ENCODE results near the gene SRXN1.
A peak's percentile ranks its signal among the peaks of the same experiment; 100 is the strongest.
"Not testable (repeated sequence)": the region's sequence is repeated elsewhere in the genome, so short reads cannot be mapped to it uniquely, and the experiment has no call there.

SRXN1 gene

DNA sequence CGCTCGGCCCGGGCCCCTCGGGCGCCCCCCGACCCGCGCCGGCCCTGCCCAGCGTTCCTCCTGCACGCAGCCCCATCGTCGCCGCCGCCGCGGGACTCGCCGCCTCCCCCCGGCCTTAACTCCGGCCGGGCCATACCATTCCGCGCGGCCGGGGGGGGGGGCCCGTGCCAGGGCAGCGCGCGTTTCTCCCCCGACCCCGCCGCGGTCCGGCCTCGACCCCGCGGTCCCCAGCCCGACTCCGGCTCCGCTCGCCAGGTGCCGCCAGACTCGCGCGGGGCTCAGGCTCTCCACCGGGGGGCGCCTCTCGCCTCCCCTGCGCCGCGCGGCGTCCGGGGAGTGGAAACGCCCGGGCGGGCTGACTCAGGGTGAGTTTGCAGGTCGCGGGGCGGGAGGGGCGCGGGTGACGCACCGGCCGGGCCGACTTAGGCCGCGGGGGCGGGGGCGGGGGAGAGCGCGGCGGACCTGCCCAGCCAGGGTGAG is at the start of gene SRXN1:
Gene SRXN1, minus strand, starts transcription at position 91 of the 480 bp plus-strand sequence. Its CDS starts 15 bp downstream, at position 76.
- peak within 1 kb of the TSS; percentile 72 to 94 (median 86) for H3K9ac ChIP-seq
- H3K27ac ChIP-seq = peak within 1 kb of the TSS; percentile 74 to 92 (median 85)
- peaks cover 0 to 23% (median 0%) of the 10 kb centered on the region in 11 experiments; a peak in 7 of 22 replicates for H4K20me1 ChIP-seq

DNA sequence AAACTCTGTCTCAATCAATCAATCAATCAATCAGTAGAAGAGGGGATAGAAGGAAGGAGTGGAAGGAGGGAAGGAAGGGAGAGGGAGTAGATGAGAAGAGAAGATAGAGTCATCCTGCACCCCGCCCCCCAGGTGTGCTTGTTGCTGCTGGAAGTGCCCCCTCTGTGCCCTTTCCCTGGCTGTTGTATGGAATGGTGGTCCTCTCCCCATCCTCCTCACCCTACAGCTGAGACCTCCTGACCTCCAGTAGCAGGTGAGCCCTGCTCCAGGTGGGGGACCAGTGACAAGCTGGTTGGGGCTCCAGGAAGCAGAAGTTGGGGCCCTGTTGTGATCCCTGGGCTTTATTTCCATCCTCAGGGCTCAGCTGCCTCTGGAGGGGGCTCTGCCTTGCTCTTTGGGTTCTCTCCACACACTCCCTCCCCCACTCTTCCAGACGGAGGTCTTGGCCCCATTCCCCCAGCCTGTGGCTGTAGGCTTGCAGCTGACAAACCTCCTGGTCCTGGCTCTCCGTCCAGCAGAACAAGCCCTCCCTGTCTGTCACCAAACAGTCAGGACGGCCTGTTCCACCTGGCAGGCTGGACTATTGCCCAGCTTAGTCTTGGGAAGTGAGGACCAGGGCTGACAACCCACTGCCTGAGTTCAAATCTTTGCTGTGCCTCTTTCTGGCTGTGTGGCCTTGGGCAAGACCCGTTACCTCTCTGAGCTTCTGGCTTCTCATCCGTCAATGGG is 48.6 kb upstream of the SRXN1 start:
- no peaks in the 10 kb centered on the region for H3K27me3 ChIP-seq
- H3K9me3 ChIP-seq (replicated peaks in 1 of 11) = no peaks in the 10 kb centered on the region
- H3K4me3 ChIP-seq = no peak overlapping the region
- H4K20me1 ChIP-seq = no peaks in the 10 kb centered on the region
- H3K27ac ChIP-seq = no peak overlapping the region
- H3K36me3 ChIP-seq = no peaks in the 10 kb centered on the region
- peaks cover 9 to 39% (median 24%) of the 10 kb centered on the region in 10 experiments; a peak in 18 of 20 replicates for H3K4me1 ChIP-seq
- TF ChIP-seq Cebpa-rat (IDR thresholded peaks at IDR 0.05) = no peak
- no peak overlapping the region for H3K4me2 ChIP-seq
- no peak overlapping the region for H3K9ac ChIP-seq

More for the DNA sequence above, at the start of gene SRXN1:
- peak within 1 kb of the TSS; percentile 90 to 97 (median 95) for H3K4me2 ChIP-seq
- H3K9me3 ChIP-seq (replicated peaks in 1 of 11) = peaks cover 0 to 4% (median 0%) of the 10 kb centered on the region in 11 experiments; a peak in 7 of 22 replicates
- peak within 1 kb of the TSS; percentile 60 to 80 (median 70) for H3K4me3 ChIP-seq
- H3K36me3 ChIP-seq = peaks cover 7 to 24% (median 10%) of the 10 kb centered on the region in 11 experiments; a peak in 20 of 22 replicates
- no peak for TF ChIP-seq Cebpa-rat (IDR thresholded peaks at IDR 0.05)
- H3K27me3 ChIP-seq = no peaks in the 10 kb centered on the region
- H3K4me1 ChIP-seq = peaks cover 20 to 68% (median 28%) of the 10 kb centered on the region in 10 experiments

DNA sequence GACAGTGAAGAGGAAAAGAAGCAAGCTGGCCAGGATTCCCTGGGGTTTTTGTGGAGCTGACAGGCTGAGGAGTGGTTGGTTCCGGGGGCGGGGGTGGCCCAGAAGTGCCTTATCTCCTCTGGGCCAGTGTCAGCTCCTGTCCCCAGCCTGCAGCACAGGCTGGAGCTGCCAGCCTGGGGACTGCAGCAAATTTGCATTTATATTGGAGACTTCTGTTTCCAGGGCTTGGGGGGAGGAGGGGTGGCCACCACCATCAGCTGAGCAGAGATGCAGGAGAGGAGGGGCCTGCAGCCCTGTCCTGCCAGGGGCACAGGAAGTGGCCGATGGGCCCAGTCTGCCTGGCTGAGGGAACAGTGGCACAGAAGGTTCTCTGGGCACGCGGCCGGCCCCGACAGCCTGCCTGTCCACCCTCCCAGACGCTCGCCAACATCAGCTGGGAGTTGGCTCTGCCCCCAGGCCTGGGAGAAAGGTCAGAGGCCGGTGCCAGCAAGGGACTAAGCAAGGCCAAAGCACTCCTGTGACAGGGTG is 46.9 kb upstream of the SRXN1 start:
- H3K27me3 ChIP-seq = no peaks in the 10 kb centered on the region
- H3K9ac ChIP-seq = peak overlapping the region in 4 of 11 experiments; percentile 13 to 38 (median 20); a peak in 3 of 22 replicates
- no peaks in the 10 kb centered on the region for H3K9me3 ChIP-seq (replicated peaks in 1 of 11)
- H4K20me1 ChIP-seq = no peaks in the 10 kb centered on the region
- no peak for TF ChIP-seq Cebpa-rat (IDR thresholded peaks at IDR 0.05)
- H3K4me1 ChIP-seq = peaks cover 9 to 29% (median 18%) of the 10 kb centered on the region in 10 experiments; a peak in 18 of 20 replicates
- no peak overlapping the region for H3K27ac ChIP-seq
- H3K36me3 ChIP-seq = no peaks in the 10 kb centered on the region
- H3K4me3 ChIP-seq = no peak overlapping the region
- peak overlapping the region; percentile 19 to 83 (median 61); a peak in 20 of 22 replicates for H3K4me2 ChIP-seq

DNA sequence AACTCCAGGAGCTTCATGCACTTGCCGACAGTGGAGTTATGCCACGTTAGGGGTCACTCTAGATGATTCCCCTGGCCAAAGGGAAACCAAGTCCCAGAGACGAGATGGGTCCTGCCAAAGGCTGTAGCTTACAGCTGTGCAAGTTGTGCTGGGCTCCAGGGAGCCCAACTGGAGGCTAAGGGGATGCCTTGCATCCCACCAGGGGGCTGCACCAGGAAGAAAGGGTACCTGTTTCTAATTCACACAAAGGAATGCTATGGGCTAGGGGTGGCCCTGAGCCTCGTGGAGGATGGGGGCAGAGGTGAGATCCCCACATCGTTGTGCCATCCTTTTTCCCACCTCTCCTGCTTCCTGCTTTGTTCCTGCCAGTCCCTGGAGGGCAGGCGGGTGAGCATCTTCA is 46.3 kb upstream of the SRXN1 start:
- no peak overlapping the region for H3K27ac ChIP-seq
- peak overlapping the region; percentile 19 to 83 (median 61); a peak in 20 of 22 replicates for H3K4me2 ChIP-seq
- H3K9ac ChIP-seq = peak overlapping the region in 4 of 11 experiments; percentile 13 to 38 (median 20); a peak in 3 of 22 replicates

DNA sequence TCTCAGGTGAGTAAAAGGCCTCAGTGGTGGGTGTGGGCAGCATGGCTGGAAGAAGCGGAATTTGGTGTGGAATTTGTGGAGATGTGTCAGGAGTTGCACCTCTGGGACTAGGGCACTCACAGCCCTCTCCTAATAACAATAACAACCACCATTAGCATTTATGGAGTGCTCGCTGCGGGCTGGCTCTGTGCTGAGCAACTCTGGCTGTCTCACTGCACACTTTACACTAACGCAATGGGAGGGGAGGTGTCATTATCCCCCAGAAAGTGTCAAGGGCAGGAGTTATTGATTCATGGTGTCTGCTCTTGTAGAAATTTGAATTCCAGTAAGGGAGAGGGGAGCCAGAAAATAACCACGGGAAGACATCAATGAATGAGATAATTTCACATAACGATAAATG is 45.3 kb upstream of the SRXN1 start:
- Histone ChIP-seq H3K9me3 (replicated peaks in 1 of 11) (no peaks in the 10 kb centered on the region), H3K4me3 (no peak overlapping the region), H3K4me1 (peaks cover 9 to 28% (median 18%) of the 10 kb centered on the region in 10 experiments; a peak in 18 of 20 replicates), H3K27me3 (no peaks in the 10 kb centered on the region), H3K9ac (no peak overlapping the region), H3K27ac (no peak overlapping the region), H3K36me3 (no peaks in the 10 kb centered on the region), H3K4me2 (no peak overlapping the region), H4K20me1 (no peaks in the 10 kb centered on the region)
- no peak for TF ChIP-seq Cebpa-rat (IDR thresholded peaks at IDR 0.05)

More for the DNA sequence above, 46.3 kb upstream of the SRXN1 start:
- no peak for TF ChIP-seq Cebpa-rat (IDR thresholded peaks at IDR 0.05)
- H3K4me1 ChIP-seq = peaks cover 9 to 29% (median 18%) of the 10 kb centered on the region in 10 experiments; a peak in 18 of 20 replicates
- no peaks in the 10 kb centered on the region for H4K20me1 ChIP-seq
- H3K27me3 ChIP-seq = no peaks in the 10 kb centered on the region
- no peak overlapping the region for H3K4me3 ChIP-seq
- no peaks in the 10 kb centered on the region for H3K36me3 ChIP-seq
- H3K9me3 ChIP-seq (replicated peaks in 1 of 11) = no peaks in the 10 kb centered on the region

DNA sequence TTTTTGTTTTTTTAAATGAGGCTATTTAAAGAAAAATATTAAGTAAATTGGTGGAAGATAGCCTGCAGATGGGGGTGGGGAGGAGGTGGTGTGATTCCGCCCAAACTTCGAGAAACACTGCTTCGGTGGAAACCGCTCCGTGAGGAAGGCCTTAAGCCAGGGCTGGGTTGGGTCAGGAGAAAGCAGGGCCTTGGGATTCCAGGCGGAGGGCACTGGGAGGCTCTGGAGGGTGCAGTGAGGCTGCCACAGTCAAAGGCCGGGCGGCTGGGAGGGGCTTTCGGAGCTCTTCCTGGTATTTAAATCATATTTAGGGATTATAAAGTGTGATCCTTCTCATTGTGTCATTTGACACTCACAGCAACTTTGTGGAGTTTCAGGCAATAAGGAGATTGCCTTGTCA is 44.8 kb upstream of the SRXN1 start:
- no peaks in the 10 kb centered on the region for H3K36me3 ChIP-seq
- no peak for TF ChIP-seq Cebpa-rat (IDR thresholded peaks at IDR 0.05)
- no peak overlapping the region for H3K4me3 ChIP-seq
- H4K20me1 ChIP-seq = no peaks in the 10 kb centered on the region
- no peak overlapping the region for H3K27ac ChIP-seq
- no peaks in the 10 kb centered on the region for H3K9me3 ChIP-seq (replicated peaks in 1 of 11)
- H3K4me2 ChIP-seq = no peak overlapping the region
- no peaks in the 10 kb centered on the region for H3K27me3 ChIP-seq
- H3K4me1 ChIP-seq = peaks cover 9 to 23% (median 17%) of the 10 kb centered on the region in 10 experiments; a peak in 18 of 20 replicates
- no peak overlapping the region for H3K9ac ChIP-seq

DNA sequence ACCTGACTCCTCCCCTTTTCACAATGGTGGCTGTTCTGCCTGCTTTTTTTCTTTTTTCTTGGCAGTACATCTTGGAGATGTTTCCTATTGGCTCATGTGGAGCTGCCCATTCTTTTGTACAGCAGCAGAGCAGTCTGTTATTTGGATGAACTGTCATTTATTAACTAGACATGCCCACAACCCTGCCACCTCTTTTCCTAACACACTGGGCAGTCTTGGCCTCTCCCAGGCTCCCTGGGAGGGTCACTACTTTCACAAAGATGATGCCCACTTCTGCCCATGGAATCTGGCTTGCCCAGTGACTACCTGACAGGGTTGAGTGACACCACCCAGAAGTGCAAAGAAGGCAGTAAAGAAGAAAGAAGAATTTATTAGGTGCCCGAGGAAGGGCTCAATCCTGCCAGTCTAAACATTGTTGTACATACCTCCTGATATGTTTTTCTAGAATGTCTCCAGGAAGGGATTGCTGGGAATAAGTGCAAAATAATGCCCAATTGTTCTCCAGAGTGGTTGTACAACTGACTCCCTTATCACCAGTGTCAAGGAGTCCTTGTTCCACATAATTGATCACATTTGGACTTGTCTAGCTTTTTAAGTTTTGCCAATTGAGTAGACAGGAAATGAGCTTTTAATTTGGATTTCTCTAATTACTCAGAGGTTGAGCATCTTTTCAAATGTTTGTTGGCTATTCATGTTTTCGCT is 42.3 kb upstream of the SRXN1 start:
- no peaks in the 10 kb centered on the region for H4K20me1 ChIP-seq
- no peak for TF ChIP-seq Cebpa-rat (IDR thresholded peaks at IDR 0.05)
- H3K4me1 ChIP-seq = peaks cover 9 to 17% (median 13%) of the 10 kb centered on the region in 10 experiments; a peak in 18 of 20 replicates
- H3K9ac ChIP-seq = no peak overlapping the region
- no peaks in the 10 kb centered on the region for H3K27me3 ChIP-seq
- H3K4me3 ChIP-seq = no peak overlapping the region
- peaks cover 0 to 3% (median 0%) of the 10 kb centered on the region in 11 experiments; a peak in 1 of 22 replicates for H3K9me3 ChIP-seq (replicated peaks in 1 of 11)
- H3K36me3 ChIP-seq = no peaks in the 10 kb centered on the region
- H3K4me2 ChIP-seq = no peak overlapping the region
- H3K27ac ChIP-seq = no peak overlapping the region

DNA sequence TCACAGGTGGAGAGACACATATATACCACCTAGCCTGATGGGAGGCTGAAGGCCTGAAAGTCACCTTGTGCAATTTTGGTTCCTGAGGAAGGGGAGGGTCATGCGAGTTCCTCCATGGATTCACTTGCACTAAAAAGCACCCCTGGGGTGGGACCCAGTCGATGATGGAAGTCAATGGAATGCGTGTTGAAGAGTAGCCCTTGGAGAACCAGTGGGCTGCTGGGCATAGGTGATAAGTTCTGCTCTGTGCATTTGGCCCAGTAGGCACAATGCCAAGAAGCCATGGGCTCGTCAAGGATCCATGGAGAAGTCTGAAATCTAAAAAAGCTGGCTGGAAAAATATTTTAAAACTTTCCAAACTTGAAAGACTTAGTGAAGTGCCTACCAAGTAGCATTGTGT is 41.5 kb upstream of the SRXN1 start:
- peaks cover 2 to 9% (median 5%) of the 10 kb centered on the region in 10 experiments; a peak in 17 of 20 replicates for H3K4me1 ChIP-seq
- no peak overlapping the region for H3K9ac ChIP-seq
- no peak for TF ChIP-seq Cebpa-rat (IDR thresholded peaks at IDR 0.05)
- H3K4me2 ChIP-seq = no peak overlapping the region
- H3K4me3 ChIP-seq = no peak overlapping the region
- H3K36me3 ChIP-seq = no peaks in the 10 kb centered on the region
- H4K20me1 ChIP-seq = no peaks in the 10 kb centered on the region
- no peak overlapping the region for H3K27ac ChIP-seq
- H3K9me3 ChIP-seq (replicated peaks in 1 of 11) = peaks cover 0 to 7% (median 0%) of the 10 kb centered on the region in 11 experiments; a peak in 1 of 22 replicates
- no peaks in the 10 kb centered on the region for H3K27me3 ChIP-seq

DNA sequence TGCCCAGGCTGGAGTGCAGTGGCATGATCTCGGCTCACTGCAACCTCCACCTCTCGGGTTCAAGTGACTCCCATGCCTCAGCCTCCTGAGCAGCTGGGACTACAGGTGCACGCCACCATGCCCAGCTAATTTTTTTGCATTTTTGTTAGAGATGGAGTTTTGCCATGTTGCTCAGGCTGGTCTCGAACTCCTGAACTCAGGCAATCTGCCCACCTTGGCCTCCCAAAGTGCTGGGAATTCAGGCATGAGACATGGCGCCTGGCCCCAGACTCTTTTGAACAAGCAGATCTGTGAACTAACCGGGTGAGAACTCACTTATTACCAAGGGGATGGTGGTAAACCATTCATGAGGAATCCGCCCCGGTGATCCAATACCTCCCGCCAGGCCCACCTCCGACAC is 40.8 kb upstream of the SRXN1 start:
- H3K9me3 ChIP-seq (replicated peaks in 1 of 11); H4K20me1 ChIP-seq; H3K9ac ChIP-seq; H3K27me3 ChIP-seq; H3K27ac ChIP-seq; H3K4me3 ChIP-seq; H3K4me2 ChIP-seq; H3K36me3 ChIP-seq; H3K4me1 ChIP-seq: not testable (repeated sequence)

Data from BLaER1 treated with 17β-estradiol and CSF1 and Interleukin-3, amounts not matched to agents 10 nM and 100 nM (cell line).